HG03135 (cell line): ENCODE data around the gene EPG5.
"Not testable (repeated sequence)": the region's sequence is repeated elsewhere in the genome, so short reads cannot be mapped to it uniquely, and the experiment has no call there.

Source experiments
- ATAC-seq: cut with Tn5 transposase; IDR thresholded peaks from one replicate; pipeline ENCODE4 v1.9.1; 2021; ENCODE audit warnings: mild to moderate bottlenecking, moderate library complexity; ENCODE audit not compliant: unreplicated experiment

The EPG5 gene

GRCh38 chr18:45980229-45980628 is 13.1 kb upstream of the EPG5 start:
- ATAC-seq = no peak

- no peak for ATAC-seq
These were observed 11.0 kb upstream of the EPG5 start for GRCh38 chr18:45978084-45978483.

GRCh38 chr18:45976974-45977373 is 9.8 kb upstream of the EPG5 start:
- no peak for ATAC-seq

GRCh38 chr18:45976566-45976965 is 9.4 kb upstream of the EPG5 start:
- no peak for ATAC-seq

- no peak for ATAC-seq
These were observed 7.0 kb upstream of the EPG5 start for GRCh38 chr18:45974088-45974536.

- ATAC-seq = not testable (repeated sequence)
These were observed 2.2 kb downstream of the EPG5 start for GRCh38 chr18:45964913-45965312.

GRCh38 chr18:45962866-45963265 is 4.3 kb downstream of the EPG5 start:
- ATAC-seq = no peak

- ATAC-seq = no peak
These were observed 4.7 kb downstream of the EPG5 start for GRCh38 chr18:45962461-45962860.

GRCh38 chr18:45959484-45959883 is 7.6 kb downstream of the EPG5 start:
- ATAC-seq = not testable (repeated sequence)

GRCh38 chr18:45958730-45959129 is 8.4 kb downstream of the EPG5 start:
- ATAC-seq = no peak

- no peak for ATAC-seq
These were observed 9.1 kb downstream of the EPG5 start for GRCh38 chr18:45958027-45958426.

- no peak for ATAC-seq
These were observed 10.0 kb downstream of the EPG5 start for GRCh38 chr18:45957100-45957499.

GRCh38 chr18:45954070-45954934 is 12.8 kb downstream of the EPG5 start:
- no peak for ATAC-seq

GRCh38 chr18:45951016-45951714 is 16.0 kb downstream of the EPG5 start:
- no peak for ATAC-seq

GRCh38 chr18:45945669-45946068 is 21.5 kb downstream of the EPG5 start:
- no peak for ATAC-seq

GRCh38 chr18:45940724-45941123 is 26.4 kb downstream of the EPG5 start:
- ATAC-seq = no peak

GRCh38 chr18:45939236-45939635 is 27.9 kb downstream of the EPG5 start:
- ATAC-seq = no peak

- no peak for ATAC-seq
These were observed 28.6 kb downstream of the EPG5 start for GRCh38 chr18:45938488-45938935.

- ATAC-seq = no peak
These were observed 31.4 kb downstream of the EPG5 start for GRCh38 chr18:45935591-45936335.

GRCh38 chr18:45932708-45933107 is 34.4 kb downstream of the EPG5 start:
- no peak for ATAC-seq

GRCh38 chr18:45930963-45931362 is 36.2 kb downstream of the EPG5 start:
- no peak for ATAC-seq
